PFSK-1 (cell line): ENCODE measurements around the gene PVR.

ENCODE experiments used
- FOXP2 ChIP-seq: optimal IDR thresholded peaks from 2 replicates; pipeline ENCODE3; 2011; ENCODE audit warnings: borderline replicate concordance, control low read depth, inconsistent platforms; ENCODE audit not compliant: insufficient read depth; ENCODE audit errors: extremely low read length, extremely low read depth
- POLR2AphosphoS5 ChIP-seq: IDR thresholded peaks from 2 replicates; pipeline ENCODE4 v1.6.1; 2012; ENCODE audit warnings: low read depth, mild to moderate bottlenecking, control low read depth, low read length, moderate library complexity
- REST ChIP-seq, 2 experiments: IDR thresholded peaks; 2 replicates each; pipeline versions ENCODE4 v1.6.1 to v1.8.0; 2011 to 2012; ENCODE audit warnings: low read depth in 2 of 2, low read length in 2 of 2, control low read depth in 1 of 2, inconsistent platforms in 1 of 2, mild to moderate bottlenecking in 1 of 2, moderate library complexity in 1 of 2; ENCODE audit not compliant: insufficient read depth in 1 of 2
- SIN3A ChIP-seq: IDR thresholded peaks from 2 replicates; pipeline ENCODE4 v1.6.1; 2012; ENCODE audit warnings: mild to moderate bottlenecking, low read length, moderate library complexity, borderline replicate concordance; ENCODE audit not compliant: insufficient read depth
- TAF1 ChIP-seq: IDR thresholded peaks from 2 replicates; pipeline ENCODE4 v1.6.1; 2012; ENCODE audit warnings: low read length, control low read depth, borderline replicate concordance; ENCODE audit not compliant: insufficient read depth

The PVR gene

GRCh38 chr19:44618640-44619357 lies 24.9 kb upstream of the PVR start:
- TF ChIP-seq FOXP2, result no peak
- TF ChIP-seq SIN3A, result no peak
- no peak for TF ChIP-seq REST (IDR thresholded peaks at IDR 0.05; ENCODE audit: insufficient read depth in 1 of 2, low read depth in 2 of 2, low read length in 2 of 2)
- no peak for TF ChIP-seq TAF1
- no peak for TF ChIP-seq POLR2AphosphoS5

- TF ChIP-seq TAF1, result no peak
- no peak for TF ChIP-seq REST (IDR thresholded peaks at IDR 0.05; ENCODE audit: insufficient read depth in 1 of 2, low read depth in 2 of 2, low read length in 2 of 2)
- TF ChIP-seq FOXP2, result no peak
- TF ChIP-seq POLR2AphosphoS5, result no peak
- TF ChIP-seq SIN3A, result no peak
These were observed 23.0 kb upstream of the PVR start for GRCh38 chr19:44620667-44621066.

- TF ChIP-seq FOXP2 (no peak), SIN3A (no peak), TAF1 (no peak), POLR2AphosphoS5 (no peak), REST (IDR thresholded peaks at IDR 0.05; ENCODE audit: insufficient read depth in 1 of 2, low read depth in 2 of 2, low read length in 2 of 2) (no peak)
These were observed 22.3 kb upstream of the PVR start for GRCh38 chr19:44621367-44621766.

GRCh38 chr19:44623080-44623479 lies 20.6 kb upstream of the PVR start:
- TF ChIP-seq TAF1 (no peak), REST (IDR thresholded peaks at IDR 0.05; ENCODE audit: insufficient read depth in 1 of 2, low read depth in 2 of 2, low read length in 2 of 2) (no peak), POLR2AphosphoS5 (no peak), FOXP2 (no peak), SIN3A (no peak)

GRCh38 chr19:44623626-44624025 lies 20.1 kb upstream of the PVR start:
- TF ChIP-seq FOXP2 (no peak), SIN3A (no peak), POLR2AphosphoS5 (no peak), TAF1 (no peak), REST (IDR thresholded peaks at IDR 0.05; ENCODE audit: insufficient read depth in 1 of 2, low read depth in 2 of 2, low read length in 2 of 2) (no peak)
